Neural cell (in vitro differentiated cells): ENCODE data around the gene RNF212. TPM values are rescaled to one million over a fixed set of nuclear protein-coding genes. Genes with fewer than 3 reads are reported as not detected.

Experiments used
- H2AFZ ChIP-seq: fragments of 200-600, 300-800 bp; sonication (generic), shearing (Covaris generic); 2 replicates; pipeline ENCODE4 v1.6.0; 2014; ENCODE audit warnings: low read depth, mild to moderate bottlenecking, antibody characterized with exemption, low read length, moderate library complexity
- H3F3A ChIP-seq: fragments of 200-600 bp; shearing (Covaris generic); 2 replicates; pipeline ENCODE4 v1.6.1; 2016; ENCODE audit warnings: mild to moderate bottlenecking, moderate library complexity, mixed read lengths, antibody characterized with exemption, low read length; ENCODE audit not compliant: insufficient read depth, poor library complexity, severe bottlenecking
- H3K27ac ChIP-seq: fragments of 200-600, 300-800 bp; sonication (generic), shearing (Covaris generic); 2 replicates; pipeline ENCODE4 v1.5.1; 2014; ENCODE audit warnings: mild to moderate bottlenecking, low read length, moderate library complexity
- H3K27me3 ChIP-seq: fragments of 300-800, 200-600 bp; sonication (generic), shearing (Covaris generic); 2 replicates; pipeline ENCODE4 v1.6.0; 2014; ENCODE audit warnings: mild to moderate bottlenecking, low read depth, low read length, moderate library complexity; ENCODE audit not compliant: insufficient read depth
- H3K36me3 ChIP-seq: fragments of 300-800, 200-600 bp; sonication (generic), shearing (Covaris generic); 2 replicates; pipeline ENCODE4 v1.5.1; 2014; ENCODE audit warnings: mild to moderate bottlenecking, antibody characterized with exemption, low read length, moderate library complexity; ENCODE audit not compliant: insufficient read depth
- H3K4me2 ChIP-seq: fragments of 300-800, 200-600 bp; sonication (generic), shearing (Covaris generic); 2 replicates; pipeline ENCODE4 v1.6.0; 2014; ENCODE audit warnings: mild to moderate bottlenecking, low read length
- H3K4me3 ChIP-seq: fragments of 300-800, 200-600 bp; sonication (generic), shearing (Covaris generic); 2 replicates; pipeline ENCODE4 v1.5.1; 2014; ENCODE audit warnings: mild to moderate bottlenecking, low read length, moderate library complexity
- H3K79me2 ChIP-seq: fragments of 200-600 bp; shearing (Covaris generic); replicated peaks from 2 replicates; pipeline ENCODE4 v1.6.0; 2014; ENCODE audit warnings: mild to moderate bottlenecking, low read length, moderate library complexity; ENCODE audit not compliant: insufficient read depth
- H3K9ac ChIP-seq: fragments of 300-800, 200-600 bp; sonication (generic), shearing (Covaris generic); 2 replicates; pipeline ENCODE4 v1.6.1; 2016; ENCODE audit warnings: mild to moderate bottlenecking, low read length, mixed read lengths
- H3K9me2 ChIP-seq: fragments of 200-600 bp; shearing (Covaris generic); 2 replicates; pipeline ENCODE4 v1.6.1; 2016; ENCODE audit warnings: mild to moderate bottlenecking, low read length, mixed read lengths; ENCODE audit not compliant: insufficient read depth
- H3K9me3 ChIP-seq: fragments of 200-600, 300-800 bp; sonication (generic), shearing (Covaris generic); 2 replicates; pipeline ENCODE4 v1.6.1; 2016; ENCODE audit warnings: mild to moderate bottlenecking, mixed run types, low read length, moderate library complexity, mixed read lengths
- H4K20me1 ChIP-seq: fragments of 200-600 bp; shearing (Covaris generic); 2 replicates; pipeline ENCODE4 v1.6.1; 2016; ENCODE audit warnings: mild to moderate bottlenecking, mixed run types; ENCODE audit not compliant: insufficient read depth
- CTCF ChIP-seq: fragments of 450-650 bp; IDR thresholded peaks from 2 replicates; pipeline ENCODE4 v1.5.1; 2014; ENCODE audit warnings: antibody characterized with exemption, mild to moderate bottlenecking, moderate library complexity; ENCODE audit not compliant: poor library complexity, severe bottlenecking
- EP300 ChIP-seq: fragments of 450-650 bp; conservative IDR thresholded peaks from 2 replicates; pipeline ENCODE4 v1.6.1; 2014; ENCODE audit warnings: antibody characterized with exemption, mild to moderate bottlenecking, moderate library complexity; ENCODE audit not compliant: poor library complexity, severe bottlenecking
- EZH2 ChIP-seq: fragments of 200-600, 300-800 bp; shearing (Covaris generic), sonication (generic); IDR thresholded peaks from 2 replicates; pipeline ENCODE4 v1.6.1; 2014; ENCODE audit warnings: antibody characterized with exemption, low read length, borderline replicate concordance, mild to moderate bottlenecking; ENCODE audit not compliant: insufficient read depth, poor library complexity, severe bottlenecking
- MXI1 ChIP-seq: fragments of 450-650 bp; conservative IDR thresholded peaks from 2 replicates; pipeline ENCODE4 v1.6.1; 2014; ENCODE audit warnings: antibody characterized with exemption, mild to moderate bottlenecking; ENCODE audit not compliant: poor library complexity, severe bottlenecking
- POLR2AphosphoS5 ChIP-seq: IDR thresholded peaks from 2 replicates; pipeline ENCODE4 v1.6.1; 2012
- RAD21 ChIP-seq: fragments of 450-650 bp; conservative IDR thresholded peaks from 2 replicates; pipeline ENCODE4 v1.6.1; 2014; ENCODE audit warnings: antibody characterized with exemption, mild to moderate bottlenecking, moderate library complexity
- SMC3 ChIP-seq: fragments of 450-650 bp; conservative IDR thresholded peaks from 2 replicates; pipeline ENCODE4 v1.6.1; 2014; ENCODE audit warnings: antibody characterized with exemption, mild to moderate bottlenecking, moderate library complexity; ENCODE audit not compliant: poor library complexity
- TAF1 ChIP-seq: IDR thresholded peaks from 2 replicates; pipeline ENCODE4 v1.6.1; 2012; ENCODE audit warnings: low read depth
- polyA plus RNA-seq: library from polyadenylated mRNA; depleted of rRNA; stranded (reverse); fragments of >200 nt; gene quantifications from 2 replicates; pipeline ENCODE4 v1.2.3, GENCODE V29; 2014
- TF ChIP-seq, protein P1 (sequence below): IDR thresholded peaks from 2 replicates; pipeline ENCODE4 v1.6.1; 2012; ENCODE audit warnings: borderline replicate concordance

The RNF212 gene
- polyA plus RNA-seq, 1 donor from 2014 or later, result 1.5 TPM

DNA sequence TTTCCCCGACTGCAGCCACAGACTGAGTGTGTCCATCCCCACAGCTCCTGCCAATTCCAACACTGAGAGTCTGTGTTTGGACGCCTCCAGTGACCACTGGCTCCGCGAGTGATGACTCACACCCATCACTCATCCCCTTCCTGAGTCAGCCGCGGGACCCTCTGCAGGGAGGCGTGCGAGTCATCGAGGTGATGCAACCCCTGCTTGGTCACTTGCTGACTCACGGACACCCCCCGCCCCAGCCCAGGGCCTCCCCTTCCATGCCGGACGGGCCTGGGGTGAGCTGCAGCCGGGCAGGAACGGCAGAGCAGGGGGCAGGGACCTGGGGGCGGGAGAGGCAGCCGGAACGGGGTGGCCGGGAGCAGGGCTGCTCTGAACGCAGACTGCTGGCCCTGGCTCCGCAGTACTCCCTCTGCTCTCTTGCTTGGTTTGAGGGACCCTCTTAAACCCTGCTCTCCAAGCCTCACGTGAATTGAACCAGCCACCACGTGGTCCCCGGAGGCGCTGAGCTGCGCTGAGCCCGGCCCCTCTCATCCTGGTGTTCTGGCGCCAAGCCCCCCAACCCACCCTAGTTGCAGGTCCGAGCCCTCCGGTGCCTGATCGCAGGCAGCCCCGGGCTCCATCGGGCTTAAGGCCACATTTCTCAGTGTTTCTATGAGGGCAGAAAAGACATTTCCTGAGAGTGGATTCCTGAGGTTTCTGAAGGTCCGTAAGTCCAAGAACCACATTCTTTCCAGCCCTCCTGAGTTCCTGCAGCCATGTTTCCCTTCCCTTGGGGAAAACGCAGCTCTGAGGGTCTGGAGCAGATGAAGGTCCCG, 69.5 kb downstream of the RNF212 start:
- H2AFZ ChIP-seq, result no peak overlapping the region
- H3K79me2 ChIP-seq, result no peaks in the 10 kb centered on the region
- no peak for TF ChIP-seq EP300
- no peak for TF ChIP-seq MXI1
- no peak for TF ChIP-seq CTCF
- TF ChIP-seq RAD21, result no peak
- TF ChIP-seq, protein P1, sequence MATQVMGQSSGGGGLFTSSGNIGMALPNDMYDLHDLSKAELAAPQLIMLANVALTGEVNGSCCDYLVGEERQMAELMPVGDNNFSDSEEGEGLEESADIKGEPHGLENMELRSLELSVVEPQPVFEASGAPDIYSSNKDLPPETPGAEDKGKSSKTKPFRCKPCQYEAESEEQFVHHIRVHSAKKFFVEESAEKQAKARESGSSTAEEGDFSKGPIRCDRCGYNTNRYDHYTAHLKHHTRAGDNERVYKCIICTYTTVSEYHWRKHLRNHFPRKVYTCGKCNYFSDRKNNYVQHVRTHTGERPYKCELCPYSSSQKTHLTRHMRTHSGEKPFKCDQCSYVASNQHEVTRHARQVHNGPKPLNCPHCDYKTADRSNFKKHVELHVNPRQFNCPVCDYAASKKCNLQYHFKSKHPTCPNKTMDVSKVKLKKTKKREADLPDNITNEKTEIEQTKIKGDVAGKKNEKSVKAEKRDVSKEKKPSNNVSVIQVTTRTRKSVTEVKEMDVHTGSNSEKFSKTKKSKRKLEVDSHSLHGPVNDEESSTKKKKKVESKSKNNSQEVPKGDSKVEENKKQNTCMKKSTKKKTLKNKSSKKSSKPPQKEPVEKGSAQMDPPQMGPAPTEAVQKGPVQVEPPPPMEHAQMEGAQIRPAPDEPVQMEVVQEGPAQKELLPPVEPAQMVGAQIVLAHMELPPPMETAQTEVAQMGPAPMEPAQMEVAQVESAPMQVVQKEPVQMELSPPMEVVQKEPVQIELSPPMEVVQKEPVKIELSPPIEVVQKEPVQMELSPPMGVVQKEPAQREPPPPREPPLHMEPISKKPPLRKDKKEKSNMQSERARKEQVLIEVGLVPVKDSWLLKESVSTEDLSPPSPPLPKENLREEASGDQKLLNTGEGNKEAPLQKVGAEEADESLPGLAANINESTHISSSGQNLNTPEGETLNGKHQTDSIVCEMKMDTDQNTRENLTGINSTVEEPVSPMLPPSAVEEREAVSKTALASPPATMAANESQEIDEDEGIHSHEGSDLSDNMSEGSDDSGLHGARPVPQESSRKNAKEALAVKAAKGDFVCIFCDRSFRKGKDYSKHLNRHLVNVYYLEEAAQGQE, result no peak
- TF ChIP-seq SMC3, result no peak
- no peak for TF ChIP-seq TAF1
- no peak for TF ChIP-seq POLR2AphosphoS5
- TF ChIP-seq EZH2, result no peak
- no peaks in the 10 kb centered on the region for H3K27me3 ChIP-seq
- H3K4me2 ChIP-seq, result no peak overlapping the region
- H3F3A ChIP-seq, result no peaks in the 10 kb centered on the region
- no peaks in the 10 kb centered on the region for H3K9me2 ChIP-seq
- no peaks in the 10 kb centered on the region for H3K36me3 ChIP-seq
- H3K9ac ChIP-seq, result no peak overlapping the region
- H4K20me1 ChIP-seq, result no peaks in the 10 kb centered on the region
- H3K9me3 ChIP-seq, result no peaks in the 10 kb centered on the region
- H3K27ac ChIP-seq, result no peak overlapping the region
- no peak overlapping the region for H3K4me3 ChIP-seq

DNA sequence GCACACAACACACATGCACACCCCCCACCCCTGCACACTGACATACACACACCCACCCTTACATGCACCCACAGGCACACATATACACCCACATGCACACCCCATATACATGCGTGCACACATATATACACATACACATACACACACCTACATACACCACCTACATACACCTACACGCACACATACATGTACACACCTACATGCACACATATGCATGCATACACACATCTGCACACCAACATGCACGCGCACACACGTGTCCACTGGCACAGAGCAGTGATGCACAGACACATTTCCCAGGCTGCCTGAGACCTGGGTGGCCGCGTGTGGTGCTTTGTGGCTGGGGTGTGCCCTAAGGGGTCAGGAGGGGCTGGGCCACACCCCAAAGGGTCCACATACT, 70.2 kb downstream of the RNF212 start:
- no peaks in the 10 kb centered on the region for H3K9me3 ChIP-seq
- no peaks in the 10 kb centered on the region for H3F3A ChIP-seq
- H3K36me3 ChIP-seq, result no peaks in the 10 kb centered on the region
- H3K4me3 ChIP-seq, result no peak overlapping the region
- H3K79me2 ChIP-seq, result no peaks in the 10 kb centered on the region
- no peak overlapping the region for H3K9ac ChIP-seq
- H3K27me3 ChIP-seq, result no peaks in the 10 kb centered on the region
- H2AFZ ChIP-seq, result no peak overlapping the region
- no peaks in the 10 kb centered on the region for H3K9me2 ChIP-seq
- no peak for TF ChIP-seq CTCF
- TF ChIP-seq EZH2, result no peak
- TF ChIP-seq SMC3, result no peak
- TF ChIP-seq, protein P1, result no peak
- TF ChIP-seq MXI1, result no peak
- TF ChIP-seq TAF1, result no peak
- no peak for TF ChIP-seq EP300
- TF ChIP-seq RAD21, result no peak
- TF ChIP-seq POLR2AphosphoS5, result no peak
- no peak overlapping the region for H3K27ac ChIP-seq
- no peak overlapping the region for H3K4me2 ChIP-seq
- no peaks in the 10 kb centered on the region for H4K20me1 ChIP-seq
